ENCODE data around the gene NCAM1. TPM values are rescaled to one million over a fixed set of nuclear protein-coding genes. Genes with fewer than 3 reads are reported as not detected.

Gene NCAM1
- total RNA-seq, 1 experiment from 2014 or later: not detected

- Histone ChIP-seq H3K4me3 (ENCODE audit: low read length) (no peak overlapping the region), H4K20me1 (ENCODE audit: low read length) (no peaks in the 10 kb centered on the region), H3K36me3 (ENCODE audit: low read depth, low read length) (no peaks in the 10 kb centered on the region), H3K4me2 (ENCODE audit: low read length) (no peak overlapping the region), H3K4me1 (ENCODE audit: insufficient read depth, low read length) (no peaks in the 10 kb centered on the region), H3K27me3 (ENCODE audit: low read length) (peaks cover 5% of the 10 kb centered on the region; the same call in 1 of the 2 replicates), H3K9ac (ENCODE audit: low read length) (no peak overlapping the region), H2AFZ (ENCODE audit: low read length) (no peak overlapping the region), H3K27ac (ENCODE audit: low read length) (no peak overlapping the region), H3K9me3 (ENCODE audit: low read length) (no peaks in the 10 kb centered on the region), H3K79me2 (ENCODE audit: low read length) (no peaks in the 10 kb centered on the region), H3F3A (ENCODE audit: low read length, unreplicated experiment) (no peaks in the 10 kb centered on the region), H3K9me2 (replicated peaks; ENCODE audit: low read length) (no peaks in the 10 kb centered on the region)
- CTCF ChIA-PET: no interaction called here
- no peak for ATAC-seq
- POLR2A ChIA-PET (ENCODE audit: unreplicated experiment): no interaction called here
- no peak for DNase-seq
- intact Hi-C loops (cut with micrococcal nuclease): no loop called here
- no peak for TF ChIP-seq CTCF (conservative IDR thresholded peaks at IDR 0.05; ENCODE audit: low read depth, low read length)
- TF ChIP-seq EZH2phosphoT487 (IDR thresholded peaks at IDR 0.05; ENCODE audit: borderline replicate concordance, low read length): no peak
- TF ChIP-seq EZH2 (IDR thresholded peaks at IDR 0.05; ENCODE audit: low read length, unreplicated experiment): no peak
- no TSS peak for BruUV-seq (replicated peaks)
Measured at GRCh38 chr11:113077379-113077778, 116.2 kb downstream of the NCAM1 start.

GRCh38 chr11:113082341-113082955 lies 121.2 kb downstream of the NCAM1 start:
- H3K79me2 ChIP-seq (ENCODE audit: low read length): no peaks in the 10 kb centered on the region
- no peak overlapping the region for H3K27ac ChIP-seq (ENCODE audit: low read length)
- no peak overlapping the region for H3K4me3 ChIP-seq (ENCODE audit: low read length)
- POLR2A ChIA-PET (ENCODE audit: unreplicated experiment): no interaction called here
- no peaks in the 10 kb centered on the region for H3K9me3 ChIP-seq (ENCODE audit: low read length)
- DNase-seq: no peak
- H3K4me1 ChIP-seq (ENCODE audit: insufficient read depth, low read length): no peaks in the 10 kb centered on the region
- no peaks in the 10 kb centered on the region for H3K9me2 ChIP-seq (replicated peaks; ENCODE audit: low read length)
- BruUV-seq (replicated peaks): no TSS peak
- H3K4me2 ChIP-seq (ENCODE audit: low read length): no peak overlapping the region
- H3K27me3 ChIP-seq (ENCODE audit: low read length): peaks cover 16% of the 10 kb centered on the region; the same call in 1 of the 2 replicates
- H3K9ac ChIP-seq (ENCODE audit: low read length): no peak overlapping the region
- no peaks in the 10 kb centered on the region for H4K20me1 ChIP-seq (ENCODE audit: low read length)
- no peak for ATAC-seq
- no peaks in the 10 kb centered on the region for H3K36me3 ChIP-seq (ENCODE audit: low read depth, low read length)
- CTCF ChIA-PET: no interaction called here
- TF ChIP-seq EZH2phosphoT487 (IDR thresholded peaks at IDR 0.05; ENCODE audit: borderline replicate concordance, low read length) (no peak), CTCF (conservative IDR thresholded peaks at IDR 0.05; ENCODE audit: low read depth, low read length) (no peak), EZH2 (IDR thresholded peaks at IDR 0.05; ENCODE audit: low read length, unreplicated experiment) (no peak)
- H3F3A ChIP-seq (ENCODE audit: low read length, unreplicated experiment): no peaks in the 10 kb centered on the region
- intact Hi-C loops (cut with micrococcal nuclease): no loop called here
- H2AFZ ChIP-seq (ENCODE audit: low read length): no peak overlapping the region

DNA sequence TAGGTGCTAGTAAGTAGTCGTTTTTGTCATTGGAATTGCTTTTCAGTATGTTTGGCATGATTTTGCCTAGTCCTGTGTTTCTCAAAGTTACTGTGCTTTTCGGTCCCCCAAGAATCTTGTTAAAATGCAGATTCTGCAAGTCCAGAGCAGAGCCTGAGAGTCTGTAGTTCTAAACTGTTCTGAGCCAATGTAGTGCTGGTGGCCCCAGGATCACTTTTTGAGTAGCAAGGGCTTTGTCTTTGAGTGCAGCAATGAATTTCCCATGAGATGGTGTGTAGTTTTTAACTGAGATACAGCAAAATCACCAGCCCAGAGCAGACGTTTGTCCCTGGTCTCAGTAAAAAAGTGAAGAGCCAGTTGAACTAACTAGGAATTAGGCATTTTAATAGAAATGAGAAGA lies 122.4 kb downstream of the NCAM1 start:
- ATAC-seq: no peak
- BruUV-seq (replicated peaks): no TSS peak
- no peak overlapping the region for H3K27ac ChIP-seq (ENCODE audit: low read length)

More for the DNA sequence above, 122.4 kb downstream of the NCAM1 start:
- DNase-seq: no peak
- no peaks in the 10 kb centered on the region for H3F3A ChIP-seq (ENCODE audit: low read length, unreplicated experiment)
- H3K9ac ChIP-seq (ENCODE audit: low read length): no peak overlapping the region
- TF ChIP-seq CTCF (conservative IDR thresholded peaks at IDR 0.05; ENCODE audit: low read depth, low read length) (no peak), EZH2 (IDR thresholded peaks at IDR 0.05; ENCODE audit: low read length, unreplicated experiment) (no peak), EZH2phosphoT487 (IDR thresholded peaks at IDR 0.05; ENCODE audit: borderline replicate concordance, low read length) (no peak)
- ChIA-PET POLR2A (ENCODE audit: unreplicated experiment) (no interaction called here), CTCF (no interaction called here)
- H2AFZ ChIP-seq (ENCODE audit: low read length): no peak overlapping the region
- H3K4me3 ChIP-seq (ENCODE audit: low read length): no peak overlapping the region
- H3K27me3 ChIP-seq (ENCODE audit: low read length): peaks cover 16% of the 10 kb centered on the region; the same call in 1 of the 2 replicates
- H3K79me2 ChIP-seq (ENCODE audit: low read length): no peaks in the 10 kb centered on the region
- no peaks in the 10 kb centered on the region for H3K9me2 ChIP-seq (replicated peaks; ENCODE audit: low read length)
- no peaks in the 10 kb centered on the region for H4K20me1 ChIP-seq (ENCODE audit: low read length)
- H3K36me3 ChIP-seq (ENCODE audit: low read depth, low read length): no peaks in the 10 kb centered on the region
- intact Hi-C loops (cut with micrococcal nuclease): no loop called here
- no peak overlapping the region for H3K4me2 ChIP-seq (ENCODE audit: low read length)
- no peaks in the 10 kb centered on the region for H3K9me3 ChIP-seq (ENCODE audit: low read length)
- no peaks in the 10 kb centered on the region for H3K4me1 ChIP-seq (ENCODE audit: insufficient read depth, low read length)

Data from PC-3 (cell line).